DND-41 (cell line): ENCODE measurements around the gene CASQ1.

ENCODE experiments used
- ATAC-seq: fragments of 200-7000 bp; cut with Tn5 transposase; 3 replicates; pipeline ENCODE4 v1.9.1; 2021; ENCODE audit warnings: low read depth; ENCODE audit not compliant: insufficient read depth
- DNase-seq: peaks from one replicate; pipeline ENCODE4 v3.0.0-alpha.2; 2020
- H2AFZ ChIP-seq: 2 replicates; pipeline ENCODE4 v1.6.0; 2012; ENCODE audit warnings: low read depth, low read length
- H3K27ac ChIP-seq: 2 replicates; pipeline ENCODE4 v1.5.1; 2012; ENCODE audit warnings: low read length, inconsistent platforms
- H3K27me3 ChIP-seq: fragments of 200-600 bp; sonication (generic); 2 replicates; pipeline ENCODE4 v1.6.0; 2012; ENCODE audit warnings: low read length, mild to moderate bottlenecking, inconsistent platforms; ENCODE audit not compliant: insufficient read depth, poor library complexity
- H3K36me3 ChIP-seq: 2 replicates; pipeline ENCODE4 v1.5.1; 2012; ENCODE audit warnings: low read length, inconsistent platforms; ENCODE audit not compliant: insufficient read depth
- H3K4me1 ChIP-seq: 2 replicates; pipeline ENCODE4 v1.5.1; 2012; ENCODE audit warnings: mild to moderate bottlenecking, low read length; ENCODE audit not compliant: insufficient read depth
- H3K4me2 ChIP-seq: 2 replicates; pipeline ENCODE4 v1.6.0; 2012; ENCODE audit warnings: mild to moderate bottlenecking, moderate library complexity, low read length, inconsistent platforms; ENCODE audit not compliant: insufficient read depth
- H3K4me3 ChIP-seq, 2 experiments: fragments of 200-600 bp in 1 of 2; shearing (Covaris generic) in 1 of 2; 2 replicates each; pipeline ENCODE4 v1.5.1; 2012 to 2016; ENCODE audit warnings: inconsistent platforms in 2 of 2, low read length in 2 of 2, mild to moderate bottlenecking in 2 of 2, low read depth in 1 of 2, moderate library complexity in 1 of 2
- H3K79me2 ChIP-seq: 2 replicates; pipeline ENCODE4 v1.6.0; 2012; ENCODE audit warnings: low read length, inconsistent platforms; ENCODE audit not compliant: insufficient read depth
- H3K9ac ChIP-seq: 2 replicates; pipeline ENCODE4 v1.6.0; 2012; ENCODE audit warnings: low read depth, mild to moderate bottlenecking, inconsistent platforms, low read length, moderate library complexity
- H3K9me3 ChIP-seq: 2 replicates; pipeline ENCODE4 v1.5.1; 2012; ENCODE audit warnings: low read length, moderate library complexity, mild to moderate bottlenecking, inconsistent platforms; ENCODE audit not compliant: insufficient read depth, severe bottlenecking
- H4K20me1 ChIP-seq: 2 replicates; pipeline ENCODE4 v1.6.0; 2012; ENCODE audit warnings: low read length; ENCODE audit not compliant: insufficient read depth
- CTCF ChIP-seq: IDR thresholded peaks from 2 replicates; pipeline ENCODE4 v1.5.1; 2012; ENCODE audit warnings: borderline replicate concordance, low read length, moderate library complexity, mild to moderate bottlenecking; ENCODE audit not compliant: poor library complexity, severe bottlenecking; ENCODE audit errors: extremely low read depth
- EZH2 ChIP-seq: IDR thresholded peaks from 3 replicates; pipeline ENCODE4 v1.6.1; 2012; ENCODE audit warnings: borderline replicate concordance, low read depth, mild to moderate bottlenecking, moderate library complexity, low read length, inconsistent platforms; ENCODE audit not compliant: severe bottlenecking

CASQ1 gene

GRCh38 chr1:160168609-160169369 lies 21.6 kb upstream of the CASQ1 start:
- H3K4me2 ChIP-seq: no peak overlapping the region
- H3K27ac ChIP-seq: no peak overlapping the region
- TF ChIP-seq EZH2: no peak
- no peak for TF ChIP-seq CTCF
- peaks cover 25% of the 10 kb centered on the region for H3K27me3 ChIP-seq
- ATAC-seq (no peak), DNase-seq (no peak)
- no peaks in the 10 kb centered on the region for H3K79me2 ChIP-seq
- no peaks in the 10 kb centered on the region for H3K36me3 ChIP-seq
- H3K9me3 ChIP-seq: no peaks in the 10 kb centered on the region
- no peaks in the 10 kb centered on the region for H4K20me1 ChIP-seq
- no peak overlapping the region for H3K4me3 ChIP-seq
- H3K9ac ChIP-seq: no peak overlapping the region
- no peaks in the 10 kb centered on the region for H3K4me1 ChIP-seq
- H2AFZ ChIP-seq: no peak overlapping the region

- ATAC-seq (0 out of 3 replicates have a peak, but pooled peaks have one; percentile 19), DNase-seq (peak; percentile 18)
- Histone ChIP-seq H2AFZ (no peak overlapping the region), H3K27me3 (peaks cover 30% of the 10 kb centered on the region), H3K4me3 (no peak overlapping the region), H3K4me1 (no peaks in the 10 kb centered on the region), H3K27ac (no peak overlapping the region), H3K9me3 (no peaks in the 10 kb centered on the region), H4K20me1 (no peaks in the 10 kb centered on the region), H3K79me2 (no peaks in the 10 kb centered on the region), H3K9ac (no peak overlapping the region), H3K4me2 (no peak overlapping the region), H3K36me3 (no peaks in the 10 kb centered on the region)
- TF ChIP-seq CTCF (no peak), EZH2 (no peak)
These were observed 20.6 kb upstream of the CASQ1 start for GRCh38 chr1:160169553-160170399.

DNA sequence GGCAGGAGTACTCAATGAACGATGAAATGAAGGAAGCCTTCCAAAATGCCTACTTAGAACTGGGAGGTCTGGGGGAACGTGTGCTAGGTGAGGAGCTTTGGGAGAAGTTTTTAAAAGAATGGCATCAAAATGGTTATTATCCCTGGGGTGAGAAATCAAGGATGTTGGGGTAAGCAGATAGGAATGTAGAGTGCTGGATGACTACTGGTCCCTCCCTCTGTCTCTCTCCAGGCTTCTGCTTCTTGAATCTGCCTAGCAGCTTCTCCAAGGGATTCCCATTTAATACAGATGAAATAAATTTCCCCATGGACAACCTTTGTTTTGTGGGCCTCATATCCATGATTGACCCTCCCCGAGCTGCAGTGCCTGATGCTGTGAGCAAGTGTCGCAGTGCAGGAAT lies 19.0 kb upstream of the CASQ1 start:
- H3K36me3 ChIP-seq: no peaks in the 10 kb centered on the region
- no peaks in the 10 kb centered on the region for H3K9me3 ChIP-seq
- H3K27ac ChIP-seq: no peak overlapping the region
- H3K79me2 ChIP-seq: no peaks in the 10 kb centered on the region
- H4K20me1 ChIP-seq: no peaks in the 10 kb centered on the region
- H3K4me2 ChIP-seq: no peak overlapping the region
- ATAC-seq: no peak
- no peak for DNase-seq
- no peak overlapping the region for H2AFZ ChIP-seq
- TF ChIP-seq EZH2: no peak
- no peak for TF ChIP-seq CTCF
- H3K27me3 ChIP-seq: peaks cover 44% of the 10 kb centered on the region
- H3K4me1 ChIP-seq: no peaks in the 10 kb centered on the region
- no peak overlapping the region for H3K9ac ChIP-seq
- H3K4me3 ChIP-seq: no peak overlapping the region
